ENCODE measurements around the gene FTH1.
"Not testable (repeated sequence)": the region's sequence is repeated elsewhere in the genome, so short reads cannot be mapped to it uniquely, and the experiment has no call there.

The FTH1 gene

GRCh38 chr11:61978703-61979661 lies 11.5 kb upstream of the FTH1 start:
- DNase-seq (ENCODE audit: low read depth in 2 of 2): no peak

GRCh38 chr11:61976813-61977475 lies 9.5 kb upstream of the FTH1 start:
- DNase-seq (ENCODE audit: low read depth in 2 of 2): no peak

- DNase-seq (ENCODE audit: low read depth in 2 of 2): no peak
Observed at GRCh38 chr11:61976420-61976800, 9.0 kb upstream of the FTH1 start.

GRCh38 chr11:61975638-61976419 lies 8.4 kb upstream of the FTH1 start:
- no peak for DNase-seq (ENCODE audit: low read depth in 2 of 2)

- no peak for DNase-seq (ENCODE audit: low read depth in 2 of 2)
Observed at GRCh38 chr11:61974766-61975631, 7.6 kb upstream of the FTH1 start.

GRCh38 chr11:61973476-61974162 lies 6.2 kb upstream of the FTH1 start:
- DNase-seq (ENCODE audit: low read depth in 2 of 2): no peak

GRCh38 chr11:61972672-61973475 lies 5.4 kb upstream of the FTH1 start:
- DNase-seq (ENCODE audit: low read depth in 2 of 2): no peak

- DNase-seq (ENCODE audit: low read depth in 2 of 2): no peak
Observed at GRCh38 chr11:61972112-61972671, 4.8 kb upstream of the FTH1 start.

GRCh38 chr11:61971248-61972111 lies 4.0 kb upstream of the FTH1 start:
- DNase-seq (ENCODE audit: low read depth in 2 of 2): peak; percentile 27 to 38

- DNase-seq (ENCODE audit: low read depth in 2 of 2): no peak
Observed at GRCh38 chr11:61969838-61970662, 2.6 kb upstream of the FTH1 start.

GRCh38 chr11:61969391-61969758 lies 1.9 kb upstream of the FTH1 start:
- DNase-seq (ENCODE audit: low read depth in 2 of 2): no peak

GRCh38 chr11:61968758-61969390 lies 1.4 kb upstream of the FTH1 start:
- no peak for DNase-seq (ENCODE audit: low read depth in 2 of 2)

GRCh38 chr11:61967924-61968757 lies 707 bp upstream of the FTH1 start:
- peak in 1 of 2 donors; percentile 27 for DNase-seq (ENCODE audit: low read depth in 2 of 2)

- peak in 1 of 2 donors; percentile 25 for DNase-seq (ENCODE audit: low read depth in 2 of 2)
Observed at GRCh38 chr11:61966734-61967115, 709 bp downstream of the FTH1 start.

GRCh38 chr11:61964666-61965271 lies 2.7 kb downstream of the FTH1 start:
- DNase-seq (ENCODE audit: low read depth in 2 of 2): not testable (repeated sequence)

Measured in stimulated activated CD8-positive, alpha-beta memory T cell treated with anti-CD3 and anti-CD28 coated beads, Interleukin-7, amount 100 ng/mL, for 4 hours (primary cell).